ENCODE results near the gene AGAP1.

GRCh38 chr2:235515364-235515742, 21.5 kb downstream of the AGAP1 start:
- TF ChIP-seq POLR2AphosphoS5 (IDR thresholded peaks at IDR 0.05) (no peak), CTCF (IDR thresholded peaks at IDR 0.05) (no peak), POLR2A (IDR thresholded peaks at IDR 0.05) (no peak)
